Measurements from ENCODE around the gene POTEB. TPM values are rescaled to one million over a fixed set of nuclear protein-coding genes. Genes with fewer than 3 reads are reported as not detected.
"Not testable (repeated sequence)": the region's sequence is repeated elsewhere in the genome, so short reads cannot be mapped to it uniquely, and the experiment has no call there.

The POTEB gene
- total RNA-seq, result not detected

GRCh38 chr15:21877635-21878034 lies at the start of gene POTEB:
Gene POTEB, minus strand, starts transcription at chr15:21877735. Its CDS starts 489 bp downstream, at chr15:21877246.
- H3K27ac Mint-ChIP-seq; H3K4me3 Mint-ChIP-seq; ATAC-seq (replicated peaks in 1 of 2); H3K27me3 Mint-ChIP-seq (ENCODE audit: low read depth); H3K36me3 Mint-ChIP-seq (ENCODE audit: insufficient read depth in 2 of 2); DNase-seq; H3K9me3 Mint-ChIP-seq; H3K4me1 Mint-ChIP-seq (ENCODE audit: low read depth): not testable (repeated sequence)

- not testable (repeated sequence) for H3K4me1 Mint-ChIP-seq (ENCODE audit: low read depth); H3K27ac Mint-ChIP-seq; H3K4me3 Mint-ChIP-seq; ATAC-seq (replicated peaks in 1 of 2); H3K36me3 Mint-ChIP-seq (ENCODE audit: insufficient read depth in 2 of 2); H3K9me3 Mint-ChIP-seq; H3K27me3 Mint-ChIP-seq (ENCODE audit: low read depth); DNase-seq
Observed at GRCh38 chr15:21890955-21891354, 13.4 kb upstream of the POTEB start.

GRCh38 chr15:21889542-21889941 lies 12.0 kb upstream of the POTEB start:
- H3K36me3 Mint-ChIP-seq (ENCODE audit: insufficient read depth in 2 of 2); DNase-seq; H3K27ac Mint-ChIP-seq; ATAC-seq (replicated peaks in 1 of 2); H3K4me1 Mint-ChIP-seq (ENCODE audit: low read depth); H3K9me3 Mint-ChIP-seq; H3K27me3 Mint-ChIP-seq (ENCODE audit: low read depth); H3K4me3 Mint-ChIP-seq: not testable (repeated sequence)

- not testable (repeated sequence) for H3K36me3 Mint-ChIP-seq (ENCODE audit: insufficient read depth in 2 of 2); H3K4me1 Mint-ChIP-seq (ENCODE audit: low read depth); H3K27ac Mint-ChIP-seq; DNase-seq; H3K9me3 Mint-ChIP-seq; H3K4me3 Mint-ChIP-seq; H3K27me3 Mint-ChIP-seq (ENCODE audit: low read depth); ATAC-seq (replicated peaks in 1 of 2)
Observed at GRCh38 chr15:21838831-21839230, 38.7 kb downstream of the POTEB start.

Other genes with a start within 250 kb of the POTEB start
- not detected for gene OR4M2, start 202.8 kb upstream of the POTEB start, total RNA-seq

All from activated T-cell treated with anti-CD3 and anti-CD28 coated beads, Interleukin-2, amount 50 U/mL, for 72 hours (primary cell).